H9 (cell line): ENCODE results near the gene IL31RA. TPM values are rescaled to one million over a fixed set of nuclear protein-coding genes. Genes with fewer than 3 reads are reported as not detected.

Experiments
- DNase-seq: peaks from one replicate; pipeline ENCODE4 v3.0.0-alpha.2; 2017
- H2AFZ ChIP-seq: one replicate; pipeline ENCODE4 v1.6.1; 2013; ENCODE audit warnings: mild to moderate bottlenecking, low read length, control low read depth, moderate library complexity
- H2AK5ac ChIP-seq: 2 replicates; pipeline ENCODE4 v1.6.1; 2013; ENCODE audit warnings: low read length, control low read depth, mixed read lengths; ENCODE audit not compliant: insufficient read length
- H2BK120ac ChIP-seq: one replicate; pipeline ENCODE4 v1.6.1; 2013; ENCODE audit warnings: low read depth, mild to moderate bottlenecking, low read length, control low read depth, inconsistent platforms; ENCODE audit not compliant: poor library complexity, severe bottlenecking
- H2BK12ac ChIP-seq: 2 replicates; pipeline ENCODE4 v1.6.1; 2013; ENCODE audit warnings: low read length, control low read depth, mixed read lengths, low read depth; ENCODE audit not compliant: insufficient read length
- H2BK15ac ChIP-seq: 2 replicates; pipeline ENCODE4 v1.6.1; 2013; ENCODE audit warnings: low read depth, low read length, control low read depth
- H2BK20ac ChIP-seq: one replicate; pipeline ENCODE4 v1.6.1; 2013; ENCODE audit warnings: low read depth, mild to moderate bottlenecking, low read length, control low read depth, inconsistent platforms; ENCODE audit not compliant: poor library complexity, severe bottlenecking
- H2BK5ac ChIP-seq: 2 replicates; pipeline ENCODE4 v1.6.1; 2013; ENCODE audit warnings: low read length, control low read depth, mixed read lengths; ENCODE audit not compliant: insufficient read length
- H3K14ac ChIP-seq: 2 replicates; pipeline ENCODE4 v1.6.1; 2013; ENCODE audit warnings: low read length, control low read depth; ENCODE audit not compliant: insufficient read depth
- H3K18ac ChIP-seq: 2 replicates; pipeline ENCODE4 v1.6.1; 2013; ENCODE audit warnings: low read depth, mild to moderate bottlenecking, mixed read lengths, low read length, control low read depth; ENCODE audit not compliant: insufficient read length
- H3K23ac ChIP-seq: 2 replicates; pipeline ENCODE4 v1.6.1; 2013; ENCODE audit warnings: low read length, control low read depth, mixed read lengths, low read depth; ENCODE audit not compliant: insufficient read length
- H3K23me2 ChIP-seq: 2 replicates; pipeline ENCODE4 v1.6.1; 2013; ENCODE audit warnings: low read depth, mild to moderate bottlenecking, mixed read lengths, low read length, control low read depth; ENCODE audit not compliant: insufficient read length, poor library complexity, severe bottlenecking
- H3K27ac ChIP-seq: 2 replicates; pipeline ENCODE4 v1.5.1; 2013; ENCODE audit warnings: low read length, control low read depth, mixed read lengths, low read depth; ENCODE audit not compliant: insufficient read length
- H3K27me3 ChIP-seq: 2 replicates; pipeline ENCODE4 v1.6.1; 2013; ENCODE audit warnings: low read length, control low read depth, inconsistent platforms; ENCODE audit not compliant: insufficient read depth
- H3K4ac ChIP-seq: 2 replicates; pipeline ENCODE4 v1.6.1; 2013; ENCODE audit warnings: low read depth, mild to moderate bottlenecking, control low read depth, inconsistent platforms, low read length, moderate library complexity
- H3K4me1 ChIP-seq: 2 replicates; pipeline ENCODE4 v1.6.1; 2013; ENCODE audit warnings: low read length, control low read depth, inconsistent platforms; ENCODE audit not compliant: insufficient read depth
- H3K4me2 ChIP-seq: 2 replicates; pipeline ENCODE4 v1.6.1; 2013; ENCODE audit warnings: low read length, control low read depth, mixed read lengths; ENCODE audit not compliant: insufficient read length, insufficient read depth
- H3K56ac ChIP-seq: 2 replicates; pipeline ENCODE4 v1.6.1; 2013; ENCODE audit warnings: low read depth, mild to moderate bottlenecking, mixed read lengths, low read length, control low read depth; ENCODE audit not compliant: insufficient read length
- H3K79me1 ChIP-seq: 2 replicates; pipeline ENCODE4 v1.6.1; 2013; ENCODE audit warnings: low read depth, mild to moderate bottlenecking, moderate library complexity, low read length, control low read depth, inconsistent platforms; ENCODE audit not compliant: insufficient read depth, poor library complexity, severe bottlenecking
- H3K79me2 ChIP-seq: 2 replicates; pipeline ENCODE4 v1.6.1; 2013; ENCODE audit warnings: low read length, control low read depth, inconsistent platforms; ENCODE audit not compliant: insufficient read depth
- H3K9ac ChIP-seq: 2 replicates; pipeline ENCODE4 v1.6.1; 2013; ENCODE audit warnings: low read length, control low read depth, mixed read lengths; ENCODE audit not compliant: insufficient read length; ENCODE audit errors: extremely low read depth
- H3K9me3 ChIP-seq: one replicate; pipeline ENCODE4 v1.6.1; 2013; ENCODE audit warnings: low read depth, low read length, inconsistent platforms; ENCODE audit not compliant: control insufficient read depth
- H3T11ph ChIP-seq: one replicate; pipeline ENCODE4 v1.6.1; 2013; ENCODE audit warnings: mild to moderate bottlenecking, low read length, control low read depth, inconsistent platforms
- H4K20me1 ChIP-seq: one replicate; pipeline ENCODE4 v1.6.1; 2013; ENCODE audit not compliant: control insufficient read depth, insufficient read length, insufficient read depth
- H4K5ac ChIP-seq: 2 replicates; pipeline ENCODE4 v1.6.1; 2013; ENCODE audit warnings: low read depth, mild to moderate bottlenecking, mixed read lengths, low read length, control low read depth; ENCODE audit not compliant: insufficient read length
- H4K8ac ChIP-seq: replicated peaks from 2 replicates; pipeline ENCODE4 v1.6.1; 2013; ENCODE audit warnings: low read length, control low read depth, mixed read lengths, low read depth; ENCODE audit not compliant: insufficient read length
- H4K91ac ChIP-seq: 2 replicates; pipeline ENCODE4 v1.6.1; 2013; ENCODE audit warnings: low read depth, mild to moderate bottlenecking, moderate library complexity, mixed read lengths, low read length, control low read depth; ENCODE audit not compliant: insufficient read length
- H3K27ac Mint-ChIP-seq, 3 experiments: 2 replicates in 2 of 3; 3 replicates in 1 of 3; pipeline ENCODE4 v1.8.0; 2020 to 2021; ENCODE audit warnings: mixed read lengths in 3 of 3, mild to moderate bottlenecking in 1 of 3, moderate library complexity in 1 of 3
- H3K27me3 Mint-ChIP-seq: 2 replicates; pipeline ENCODE4 v1.8.0; 2021; ENCODE audit warnings: low read depth, mild to moderate bottlenecking, moderate library complexity, mixed read lengths
- H3K36me3 Mint-ChIP-seq, 3 experiments: 2 replicates in 2 of 3; 3 replicates in 1 of 3; pipeline ENCODE4 v1.8.0; 2020 to 2021; ENCODE audit warnings: low read depth in 3 of 3, mixed read lengths in 3 of 3; ENCODE audit not compliant: insufficient read depth in 1 of 3
- H3K4me1 Mint-ChIP-seq, 2 experiments: 2 replicates each; pipeline ENCODE4 v1.8.0; 2020; ENCODE audit warnings: mixed read lengths in 2 of 2
- H3K4me3 Mint-ChIP-seq, 2 experiments: 2 replicates in 1 of 2; 3 replicates in 1 of 2; pipeline ENCODE4 v1.8.0; 2020 to 2021; ENCODE audit warnings: mild to moderate bottlenecking in 2 of 2, mixed read lengths in 2 of 2, moderate library complexity in 1 of 2
- H3K9me3 Mint-ChIP-seq, 2 experiments: 2 replicates in 1 of 2; 3 replicates in 1 of 2; pipeline ENCODE4 v1.8.0; 2020; ENCODE audit warnings: mild to moderate bottlenecking in 2 of 2, mixed read lengths in 2 of 2, moderate library complexity in 1 of 2
- total RNA-seq: library from RNA; stranded (reverse); gene quantifications from 2 replicates; pipeline ENCODE4 v1.2.1, GENCODE V29; 2021
- TF ChIP-seq, protein P1 (sequence below): fragments of 200-600 bp; sonication (generic); conservative IDR thresholded peaks from 3 replicates; pipeline ENCODE4 v1.8.0; 2021; ENCODE audit warnings: antibody characterized with exemption, mild to moderate bottlenecking

Gene IL31RA
- total RNA-seq, 1 experiment from 2014 or later, result 0.11 TPM

DNA sequence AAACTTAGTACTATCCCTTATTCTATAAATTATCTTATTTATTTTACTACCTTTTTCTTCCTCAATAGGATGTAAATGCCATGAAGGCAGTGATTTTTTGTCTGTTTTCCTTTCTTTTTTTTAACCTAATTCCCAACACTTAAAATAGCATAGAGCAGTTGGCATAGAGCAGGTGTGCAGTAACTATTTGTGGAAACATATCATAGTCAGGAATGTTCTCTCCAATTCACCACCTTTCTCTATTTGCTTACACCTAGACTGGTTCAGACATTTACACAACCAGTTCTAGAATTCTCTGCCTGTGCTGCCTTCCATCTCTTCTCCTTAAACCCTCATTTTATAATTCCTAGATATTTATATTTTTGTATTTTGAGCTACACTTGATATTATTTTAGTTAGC, 49.6 kb downstream of the IL31RA start:
- Histone ChIP-seq H3K79me2 (no peaks in the 10 kb centered on the region), H4K91ac (no peak overlapping the region), H3K18ac (no peak overlapping the region), H4K8ac (no peak overlapping the region), H3K79me1 (no peaks in the 10 kb centered on the region), H2BK120ac (no peak overlapping the region), H2BK5ac (no peak overlapping the region), H3K56ac (no peak overlapping the region), H3K9ac (no peak overlapping the region), H2BK20ac (no peak overlapping the region), H3T11ph (no peak overlapping the region), H2AFZ (no peak overlapping the region), H3K14ac (no peak overlapping the region), H3K4me2 (no peak overlapping the region), H3K23ac (no peak overlapping the region), H3K23me2 (no peaks in the 10 kb centered on the region), H4K20me1 (no peaks in the 10 kb centered on the region), H2AK5ac (no peak overlapping the region), H2BK12ac (no peak overlapping the region), H2BK15ac (no peak overlapping the region), H3K27me3 (no peaks in the 10 kb centered on the region), H3K27ac (no peak overlapping the region), H4K5ac (no peak overlapping the region), H3K4ac (no peak overlapping the region), H3K4me1 (no peaks in the 10 kb centered on the region), H3K9me3 (no peaks in the 10 kb centered on the region)
- Mint-ChIP-seq H3K27me3 (peaks cover 2% of the 10 kb centered on the region), H3K4me1 (no peaks in the 10 kb centered on the region; a peak in 1 of 4 replicates), H3K27ac (no peak overlapping the region), H3K36me3 (no peaks in the 10 kb centered on the region), H3K9me3 (no peaks in the 10 kb centered on the region), H3K4me3 (no peak overlapping the region)
- TF ChIP-seq, protein P1, sequence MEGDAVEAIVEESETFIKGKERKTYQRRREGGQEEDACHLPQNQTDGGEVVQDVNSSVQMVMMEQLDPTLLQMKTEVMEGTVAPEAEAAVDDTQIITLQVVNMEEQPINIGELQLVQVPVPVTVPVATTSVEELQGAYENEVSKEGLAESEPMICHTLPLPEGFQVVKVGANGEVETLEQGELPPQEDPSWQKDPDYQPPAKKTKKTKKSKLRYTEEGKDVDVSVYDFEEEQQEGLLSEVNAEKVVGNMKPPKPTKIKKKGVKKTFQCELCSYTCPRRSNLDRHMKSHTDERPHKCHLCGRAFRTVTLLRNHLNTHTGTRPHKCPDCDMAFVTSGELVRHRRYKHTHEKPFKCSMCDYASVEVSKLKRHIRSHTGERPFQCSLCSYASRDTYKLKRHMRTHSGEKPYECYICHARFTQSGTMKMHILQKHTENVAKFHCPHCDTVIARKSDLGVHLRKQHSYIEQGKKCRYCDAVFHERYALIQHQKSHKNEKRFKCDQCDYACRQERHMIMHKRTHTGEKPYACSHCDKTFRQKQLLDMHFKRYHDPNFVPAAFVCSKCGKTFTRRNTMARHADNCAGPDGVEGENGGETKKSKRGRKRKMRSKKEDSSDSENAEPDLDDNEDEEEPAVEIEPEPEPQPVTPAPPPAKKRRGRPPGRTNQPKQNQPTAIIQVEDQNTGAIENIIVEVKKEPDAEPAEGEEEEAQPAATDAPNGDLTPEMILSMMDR, result no peak
- DNase-seq, result no peak
